HepG2 (cell line): ENCODE results near the gene UBR1. TPM values are rescaled to one million over a fixed set of nuclear protein-coding genes. Genes with fewer than 3 reads are reported as not detected.

Experiments
- ELF4 ChIP-seq: sonication (generic); formaldehyde crosslinking; IDR thresholded peaks from 2 replicates; pipeline ENCODE4 v1.5.0; 2020; ENCODE audit warnings: missing genetic modification reagents, mild to moderate bottlenecking, moderate library complexity, borderline replicate concordance
- MEF2D ChIP-seq: sonication (generic); formaldehyde crosslinking; IDR thresholded peaks from 2 replicates; pipeline ENCODE4 v1.5.1; 2020; ENCODE audit warnings: mild to moderate bottlenecking, missing genetic modification reagents
- NFIC ChIP-seq: IDR thresholded peaks from 2 replicates; pipeline ENCODE4 v1.6.1; 2012; ENCODE audit warnings: mild to moderate bottlenecking, low read length, inconsistent platforms
- PHF21A ChIP-seq: sonication (generic); formaldehyde crosslinking; IDR thresholded peaks from 2 replicates; pipeline ENCODE4 v1.5.0; 2020; ENCODE audit warnings: mild to moderate bottlenecking, missing genetic modification reagents
- SPEN ChIP-seq: sonication (generic); formaldehyde crosslinking; IDR thresholded peaks from 2 replicates; pipeline ENCODE4 v1.5.1; 2020; ENCODE audit warnings: low read depth, mild to moderate bottlenecking, missing genetic modification reagents
- TCF7 ChIP-seq: sonication (generic); IDR thresholded peaks from 2 replicates; pipeline ENCODE4 v1.6.1; 2016; ENCODE audit warnings: antibody characterized with exemption, low read depth
- TRIM24 ChIP-seq: sonication (generic); formaldehyde crosslinking; IDR thresholded peaks from 2 replicates; pipeline ENCODE4 v1.8.0; 2022; ENCODE audit warnings: mild to moderate bottlenecking, missing genetic modification reagents
- ZNF562 ChIP-seq: sonication (generic); formaldehyde crosslinking; IDR thresholded peaks from 2 replicates; pipeline ENCODE4 v1.8.0; 2022; ENCODE audit warnings: missing genetic modification reagents, borderline replicate concordance
- polyA plus RNA-seq, 8 experiments: library from polyadenylated mRNA; depleted of rRNA in 3 of 8; stranded (reverse) in 7 of 8; unstranded in 1 of 8; fragments of >200 nt; fragmentation: Illumina TruSeq in 4 of 8; extraction: Trizol in 4 of 8; gene quantifications; 2 replicates each; pipeline versions ENCODE4 v1.2.1 to v1.2.3, GENCODE V29; 2011 to 2016; ENCODE audit warnings: low read depth in 4 of 8, missing spikeins in 1 of 8, mixed read lengths in 1 of 8; ENCODE audit not compliant: insufficient read depth in 1 of 8
- total RNA-seq, 5 experiments: library from RNA; depleted of rRNA; stranded (reverse); fragments of >200 nt; fragmentation: Illumina TruSeq; extraction: Trizol; gene quantifications; 2 replicates each; pipeline ENCODE4 v1.2.3, GENCODE V29; 2016; ENCODE audit warnings: low read depth in 1 of 5
- TF ChIP-seq, protein P1 (sequence below): IDR thresholded peaks from 2 replicates; pipeline ENCODE4 v1.6.1; 2012; ENCODE audit warnings: low read depth, low read length, improper control_type of control experiment
- TF ChIP-seq, protein P2 (sequence below), 2 experiments: sonication (generic) in 1 of 2; formaldehyde crosslinking in 1 of 2; IDR thresholded peaks; 2 replicates each; pipeline versions ENCODE4 v1.4.0 to v1.6.1; 2016 to 2020; ENCODE audit warnings: borderline replicate concordance in 1 of 2, low read depth in 1 of 2, mild to moderate bottlenecking in 1 of 2, missing genetic modification reagents in 1 of 2
- TF ChIP-seq, protein P3 (sequence below): sonication (generic); formaldehyde crosslinking; conservative IDR thresholded peaks from 2 replicates; pipeline ENCODE4 v1.4.0; 2020; ENCODE audit warnings: mild to moderate bottlenecking, missing genetic modification reagents, moderate library complexity

UBR1 gene
- total and polyA plus RNA-seq, 2 of the 13 experiments (the other 11 are each of a cell fraction or from before 2014, with no cell fraction given) = 6.4 to 18.0 TPM

GRCh38 chr15:43127752-43128151 lies 21.9 kb upstream of the UBR1 start (continued):
- TF ChIP-seq PHF21A (CRISPR knock-in tag) (peak; percentile 54), TCF7 (0 out of 2 replicates have a peak, but pooled peaks have one; percentile 32), TRIM24 (CRISPR knock-in tag) (no peak), ZNF562 (no peak), NFIC (0 out of 2 replicates have a peak, but pooled peaks have one; percentile 32), SPEN (CRISPR knock-in tag) (no peak), MEF2D (CRISPR knock-in tag) (0 out of 2 replicates have a peak, but pooled peaks have one; percentile 30), ELF4 (CRISPR knock-in tag) (0 out of 2 replicates have a peak, but pooled peaks have one; percentile 43)
- TF ChIP-seq, protein P1, sequence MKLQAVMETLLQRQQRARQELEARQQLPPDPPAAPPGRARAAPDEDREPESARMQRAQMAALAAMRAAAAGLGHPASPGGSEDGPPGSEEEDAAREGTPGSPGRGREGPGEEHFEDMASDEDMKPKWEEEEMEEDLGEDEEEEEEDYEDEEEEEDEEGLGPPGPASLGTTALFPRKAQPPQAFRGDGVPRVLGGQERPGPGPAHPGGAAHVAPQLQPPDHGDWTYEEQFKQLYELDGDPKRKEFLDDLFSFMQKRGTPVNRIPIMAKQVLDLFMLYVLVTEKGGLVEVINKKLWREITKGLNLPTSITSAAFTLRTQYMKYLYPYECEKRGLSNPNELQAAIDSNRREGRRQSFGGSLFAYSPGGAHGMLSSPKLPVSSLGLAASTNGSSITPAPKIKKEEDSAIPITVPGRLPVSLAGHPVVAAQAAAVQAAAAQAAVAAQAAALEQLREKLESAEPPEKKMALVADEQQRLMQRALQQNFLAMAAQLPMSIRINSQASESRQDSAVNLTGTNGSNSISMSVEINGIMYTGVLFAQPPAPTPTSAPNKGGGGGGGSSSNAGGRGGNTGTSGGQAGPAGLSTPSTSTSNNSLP = peak; percentile 45; the same call in 1 of the 2 replicates
- TF ChIP-seq, protein P2, sequence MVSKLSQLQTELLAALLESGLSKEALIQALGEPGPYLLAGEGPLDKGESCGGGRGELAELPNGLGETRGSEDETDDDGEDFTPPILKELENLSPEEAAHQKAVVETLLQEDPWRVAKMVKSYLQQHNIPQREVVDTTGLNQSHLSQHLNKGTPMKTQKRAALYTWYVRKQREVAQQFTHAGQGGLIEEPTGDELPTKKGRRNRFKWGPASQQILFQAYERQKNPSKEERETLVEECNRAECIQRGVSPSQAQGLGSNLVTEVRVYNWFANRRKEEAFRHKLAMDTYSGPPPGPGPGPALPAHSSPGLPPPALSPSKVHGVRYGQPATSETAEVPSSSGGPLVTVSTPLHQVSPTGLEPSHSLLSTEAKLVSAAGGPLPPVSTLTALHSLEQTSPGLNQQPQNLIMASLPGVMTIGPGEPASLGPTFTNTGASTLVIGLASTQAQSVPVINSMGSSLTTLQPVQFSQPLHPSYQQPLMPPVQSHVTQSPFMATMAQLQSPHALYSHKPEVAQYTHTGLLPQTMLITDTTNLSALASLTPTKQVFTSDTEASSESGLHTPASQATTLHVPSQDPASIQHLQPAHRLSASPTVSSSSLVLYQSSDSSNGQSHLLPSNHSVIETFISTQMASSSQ (IDR thresholded peaks at IDR 0.05; ENCODE audit: low read depth) = peak; percentile 87
- TF ChIP-seq, protein P2 (CRISPR knock-in tag; IDR thresholded peaks at IDR 0.05; ENCODE audit: borderline replicate concordance) = peak; percentile 53; the same call in 1 of the 2 replicates
- TF ChIP-seq, protein P3, sequence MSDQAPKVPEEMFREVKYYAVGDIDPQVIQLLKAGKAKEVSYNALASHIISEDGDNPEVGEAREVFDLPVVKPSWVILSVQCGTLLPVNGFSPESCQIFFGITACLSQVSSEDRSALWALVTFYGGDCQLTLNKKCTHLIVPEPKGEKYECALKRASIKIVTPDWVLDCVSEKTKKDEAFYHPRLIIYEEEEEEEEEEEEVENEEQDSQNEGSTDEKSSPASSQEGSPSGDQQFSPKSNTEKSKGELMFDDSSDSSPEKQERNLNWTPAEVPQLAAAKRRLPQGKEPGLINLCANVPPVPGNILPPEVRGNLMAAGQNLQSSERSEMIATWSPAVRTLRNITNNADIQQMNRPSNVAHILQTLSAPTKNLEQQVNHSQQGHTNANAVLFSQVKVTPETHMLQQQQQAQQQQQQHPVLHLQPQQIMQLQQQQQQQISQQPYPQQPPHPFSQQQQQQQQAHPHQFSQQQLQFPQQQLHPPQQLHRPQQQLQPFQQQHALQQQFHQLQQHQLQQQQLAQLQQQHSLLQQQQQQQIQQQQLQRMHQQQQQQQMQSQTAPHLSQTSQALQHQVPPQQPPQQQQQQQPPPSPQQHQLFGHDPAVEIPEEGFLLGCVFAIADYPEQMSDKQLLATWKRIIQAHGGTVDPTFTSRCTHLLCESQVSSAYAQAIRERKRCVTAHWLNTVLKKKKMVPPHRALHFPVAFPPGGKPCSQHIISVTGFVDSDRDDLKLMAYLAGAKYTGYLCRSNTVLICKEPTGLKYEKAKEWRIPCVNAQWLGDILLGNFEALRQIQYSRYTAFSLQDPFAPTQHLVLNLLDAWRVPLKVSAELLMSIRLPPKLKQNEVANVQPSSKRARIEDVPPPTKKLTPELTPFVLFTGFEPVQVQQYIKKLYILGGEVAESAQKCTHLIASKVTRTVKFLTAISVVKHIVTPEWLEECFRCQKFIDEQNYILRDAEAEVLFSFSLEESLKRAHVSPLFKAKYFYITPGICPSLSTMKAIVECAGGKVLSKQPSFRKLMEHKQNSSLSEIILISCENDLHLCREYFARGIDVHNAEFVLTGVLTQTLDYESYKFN (CRISPR knock-in tag) = peak; percentile 79
